Measurements from ENCODE around the gene HS3ST3A1.
"Not testable (repeated sequence)": the region's sequence is repeated elsewhere in the genome, so short reads cannot be mapped to it uniquely, and the experiment has no call there.

The HS3ST3A1 gene

GRCh38 chr17:13569398-13570123 lies 32.2 kb downstream of the HS3ST3A1 start:
- no peak for DNase-seq

GRCh38 chr17:13568582-13569397 lies 32.9 kb downstream of the HS3ST3A1 start:
- no peak for DNase-seq

- DNase-seq: no peak
Measured at GRCh38 chr17:13563866-13564265, 37.9 kb downstream of the HS3ST3A1 start.

- DNase-seq: no peak
Measured at GRCh38 chr17:13562271-13562800, 39.4 kb downstream of the HS3ST3A1 start.

- DNase-seq: no peak
Measured at GRCh38 chr17:13561606-13562270, 40.0 kb downstream of the HS3ST3A1 start.

GRCh38 chr17:13560935-13561334 lies 40.8 kb downstream of the HS3ST3A1 start:
- no peak for DNase-seq

- DNase-seq: no peak
Measured at GRCh38 chr17:13558588-13558987, 43.1 kb downstream of the HS3ST3A1 start.

- no peak for DNase-seq
Measured at GRCh38 chr17:13557077-13557476, 44.7 kb downstream of the HS3ST3A1 start.

- DNase-seq: no peak
Measured at GRCh38 chr17:13554231-13554630, 47.5 kb downstream of the HS3ST3A1 start.

GRCh38 chr17:13550291-13550690 lies 51.4 kb downstream of the HS3ST3A1 start:
- no peak for DNase-seq

GRCh38 chr17:13548576-13548975 lies 53.2 kb downstream of the HS3ST3A1 start:
- DNase-seq: not testable (repeated sequence)

GRCh38 chr17:13546851-13547250 lies 54.9 kb downstream of the HS3ST3A1 start:
- no peak for DNase-seq

GRCh38 chr17:13545941-13546340 lies 55.8 kb downstream of the HS3ST3A1 start:
- no peak for DNase-seq

GRCh38 chr17:13544765-13545164 lies 57.0 kb downstream of the HS3ST3A1 start:
- DNase-seq: no peak

- no peak for DNase-seq
Measured at GRCh38 chr17:13544292-13544691, 57.4 kb downstream of the HS3ST3A1 start.

- no peak for DNase-seq
Measured at GRCh38 chr17:13542636-13543035, 59.1 kb downstream of the HS3ST3A1 start.

- DNase-seq: no peak
Measured at GRCh38 chr17:13541032-13541480, 60.7 kb downstream of the HS3ST3A1 start.

- no peak for DNase-seq
Measured at GRCh38 chr17:13540546-13540945, 61.2 kb downstream of the HS3ST3A1 start.

- DNase-seq: no peak
Measured at GRCh38 chr17:13539421-13539820, 62.3 kb downstream of the HS3ST3A1 start.

GRCh38 chr17:13538841-13539411 lies 62.8 kb downstream of the HS3ST3A1 start:
- no peak for DNase-seq

- DNase-seq: no peak
Measured at GRCh38 chr17:13537871-13538643, 63.7 kb downstream of the HS3ST3A1 start.

GRCh38 chr17:13537167-13537731 lies 64.5 kb downstream of the HS3ST3A1 start:
- DNase-seq: no peak
